Measurements from ENCODE around the gene VDAC2.

- TF ChIP-seq, protein P1, sequence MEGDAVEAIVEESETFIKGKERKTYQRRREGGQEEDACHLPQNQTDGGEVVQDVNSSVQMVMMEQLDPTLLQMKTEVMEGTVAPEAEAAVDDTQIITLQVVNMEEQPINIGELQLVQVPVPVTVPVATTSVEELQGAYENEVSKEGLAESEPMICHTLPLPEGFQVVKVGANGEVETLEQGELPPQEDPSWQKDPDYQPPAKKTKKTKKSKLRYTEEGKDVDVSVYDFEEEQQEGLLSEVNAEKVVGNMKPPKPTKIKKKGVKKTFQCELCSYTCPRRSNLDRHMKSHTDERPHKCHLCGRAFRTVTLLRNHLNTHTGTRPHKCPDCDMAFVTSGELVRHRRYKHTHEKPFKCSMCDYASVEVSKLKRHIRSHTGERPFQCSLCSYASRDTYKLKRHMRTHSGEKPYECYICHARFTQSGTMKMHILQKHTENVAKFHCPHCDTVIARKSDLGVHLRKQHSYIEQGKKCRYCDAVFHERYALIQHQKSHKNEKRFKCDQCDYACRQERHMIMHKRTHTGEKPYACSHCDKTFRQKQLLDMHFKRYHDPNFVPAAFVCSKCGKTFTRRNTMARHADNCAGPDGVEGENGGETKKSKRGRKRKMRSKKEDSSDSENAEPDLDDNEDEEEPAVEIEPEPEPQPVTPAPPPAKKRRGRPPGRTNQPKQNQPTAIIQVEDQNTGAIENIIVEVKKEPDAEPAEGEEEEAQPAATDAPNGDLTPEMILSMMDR (conservative IDR thresholded peaks at IDR 0.05; ENCODE audit: low read depth, low read length): no peak
- no peak for TF ChIP-seq EZH2 (IDR thresholded peaks at IDR 0.05; ENCODE audit: borderline replicate concordance, low read depth, low read length, poor library complexity, severe bottlenecking)
Measured at GRCh38 chr10:75234683-75235374, 24.2 kb downstream of the VDAC2 start.
